ENCODE measurements around the gene CTTNBP2NL.
"Not testable (repeated sequence)": the region's sequence is repeated elsewhere in the genome, so short reads cannot be mapped to it uniquely, and the experiment has no call there.

CTTNBP2NL gene

DNA sequence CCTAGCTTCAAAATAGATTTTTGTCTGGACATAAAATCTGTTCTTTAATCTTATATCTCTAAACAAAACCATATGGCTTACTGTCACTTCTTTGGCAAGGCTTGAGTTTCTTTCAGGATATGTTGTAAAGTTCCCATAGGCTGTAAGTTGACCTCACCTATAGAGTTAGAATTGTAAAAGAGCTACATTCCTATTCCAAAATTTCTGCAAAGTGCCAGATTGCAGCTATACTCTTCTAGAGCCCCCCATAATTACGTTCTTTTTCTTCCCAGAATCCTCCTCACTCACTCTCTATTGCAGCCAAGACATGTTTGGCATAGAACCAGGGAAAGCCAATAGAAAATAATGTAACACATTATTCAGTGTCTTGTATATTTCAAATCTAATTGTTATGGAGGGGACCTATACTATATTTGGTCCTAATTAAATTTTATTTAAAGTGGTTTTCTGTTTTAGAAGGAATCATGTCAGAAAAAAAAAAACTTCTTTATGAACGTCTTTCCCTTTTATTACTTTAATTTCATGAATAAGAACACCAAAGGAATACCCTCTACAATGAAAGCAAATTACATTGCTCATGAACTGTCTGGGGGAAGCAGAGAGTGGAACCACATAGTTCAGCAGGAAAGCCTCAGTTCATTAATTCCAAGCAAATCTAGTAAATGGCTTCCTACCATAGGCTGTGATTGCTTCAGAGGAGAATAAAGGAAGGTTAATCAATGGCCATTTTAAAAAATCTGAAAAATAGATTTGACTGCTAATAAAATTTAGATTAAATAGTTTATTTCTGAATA lies 22.3 kb downstream of the CTTNBP2NL start:
- no peak for DNase-seq (ENCODE audit: low read depth)

DNA sequence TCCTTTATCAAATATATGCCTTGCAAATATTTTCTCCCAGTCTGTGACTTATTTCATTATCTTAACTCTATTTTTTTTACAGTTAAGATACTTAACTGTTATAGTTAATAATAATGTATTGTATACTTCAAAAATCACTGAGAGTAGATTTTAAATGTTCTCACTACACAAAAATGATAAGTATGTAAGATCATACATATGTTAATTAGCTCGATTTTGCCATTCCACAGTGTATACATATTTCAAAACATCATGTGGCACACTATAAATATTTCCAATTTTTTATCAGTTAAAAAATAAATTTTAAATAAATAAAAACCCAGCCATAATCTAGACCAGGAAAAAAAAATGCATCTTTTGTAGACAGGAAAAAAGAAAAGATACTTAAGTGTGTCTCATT lies 27.2 kb downstream of the CTTNBP2NL start:
- DNase-seq (ENCODE audit: low read depth), result no peak

DNA sequence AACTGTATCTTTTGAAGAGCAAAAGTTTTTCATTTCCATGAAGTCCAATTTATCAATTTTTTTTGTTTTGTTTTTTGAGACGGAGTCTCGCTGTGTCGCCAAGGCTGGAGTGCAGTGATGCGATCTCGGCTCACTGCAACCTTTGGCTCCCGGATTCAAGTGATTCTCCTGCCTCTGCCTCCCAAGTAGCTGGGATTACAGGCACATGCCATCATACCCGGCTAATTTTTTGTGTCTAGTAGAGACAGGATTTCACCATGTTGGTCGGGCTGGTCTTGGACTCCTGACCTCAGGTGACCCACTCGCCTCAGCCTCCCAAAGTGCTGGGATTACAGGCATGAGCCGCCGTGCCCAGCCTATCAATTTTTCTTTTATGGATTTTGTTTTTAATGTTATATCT lies 27.7 kb downstream of the CTTNBP2NL start:
- not testable (repeated sequence) for DNase-seq (ENCODE audit: low read depth)

DNA sequence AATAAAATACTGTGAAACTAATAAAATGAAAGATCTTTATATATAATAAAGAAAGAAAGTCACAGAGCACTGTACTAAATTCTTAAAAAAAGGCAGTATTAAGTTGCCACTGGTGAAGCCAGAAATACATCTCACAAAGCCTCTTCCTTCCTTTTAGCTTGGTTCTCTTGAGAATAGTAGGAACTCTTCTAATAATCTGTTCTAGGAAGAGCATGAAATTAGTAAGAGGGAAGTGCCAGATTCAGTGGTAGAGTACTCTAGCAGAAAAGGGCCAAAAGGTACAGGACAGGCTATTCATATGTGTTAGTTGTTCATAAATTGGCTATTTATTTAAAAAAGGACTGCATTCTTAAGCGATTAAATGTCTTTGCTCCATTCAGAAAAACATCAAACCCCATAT lies 33.7 kb downstream of the CTTNBP2NL start:
- DNase-seq (ENCODE audit: low read depth), result no peak

DNA sequence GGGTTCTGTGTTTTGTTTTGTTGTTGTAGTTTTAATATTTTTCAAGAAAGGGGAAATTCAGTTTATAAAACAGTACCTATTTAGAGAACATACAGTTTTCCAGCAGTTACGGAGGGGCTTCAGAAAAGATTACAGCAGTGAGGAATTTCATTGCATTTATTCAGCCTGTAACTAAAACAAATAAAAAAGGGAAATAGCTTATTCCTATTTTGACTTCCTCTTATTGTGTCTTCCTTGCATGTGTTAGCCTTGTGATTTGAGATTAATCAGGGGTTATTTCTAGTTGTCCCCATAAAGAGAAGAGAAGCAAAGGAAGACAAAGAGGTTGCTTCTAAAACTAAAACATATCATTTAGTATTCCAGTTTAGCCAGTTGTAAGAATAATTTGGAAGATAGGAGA lies 35.0 kb downstream of the CTTNBP2NL start:
- DNase-seq (ENCODE audit: low read depth), result no peak

DNA sequence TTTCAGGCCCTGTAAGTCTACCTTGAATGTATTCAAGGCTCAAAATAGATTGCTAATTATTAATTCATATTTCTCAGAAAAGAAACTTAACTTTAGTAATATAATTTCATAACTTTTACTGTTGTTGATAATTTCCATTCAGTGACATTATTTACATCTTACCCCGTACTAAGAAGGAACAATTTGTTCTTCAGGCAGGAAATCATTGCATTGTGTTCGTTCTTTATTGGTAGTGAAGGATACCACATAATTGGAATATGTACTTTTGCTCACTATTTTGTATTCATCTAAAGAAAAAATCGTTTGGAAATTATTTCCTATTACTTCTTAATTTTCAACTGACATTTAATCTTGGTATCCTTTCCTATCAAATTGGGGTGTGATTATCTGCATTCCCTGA lies 39.4 kb downstream of the CTTNBP2NL start:
- no peak for DNase-seq (ENCODE audit: low read depth)

DNA sequence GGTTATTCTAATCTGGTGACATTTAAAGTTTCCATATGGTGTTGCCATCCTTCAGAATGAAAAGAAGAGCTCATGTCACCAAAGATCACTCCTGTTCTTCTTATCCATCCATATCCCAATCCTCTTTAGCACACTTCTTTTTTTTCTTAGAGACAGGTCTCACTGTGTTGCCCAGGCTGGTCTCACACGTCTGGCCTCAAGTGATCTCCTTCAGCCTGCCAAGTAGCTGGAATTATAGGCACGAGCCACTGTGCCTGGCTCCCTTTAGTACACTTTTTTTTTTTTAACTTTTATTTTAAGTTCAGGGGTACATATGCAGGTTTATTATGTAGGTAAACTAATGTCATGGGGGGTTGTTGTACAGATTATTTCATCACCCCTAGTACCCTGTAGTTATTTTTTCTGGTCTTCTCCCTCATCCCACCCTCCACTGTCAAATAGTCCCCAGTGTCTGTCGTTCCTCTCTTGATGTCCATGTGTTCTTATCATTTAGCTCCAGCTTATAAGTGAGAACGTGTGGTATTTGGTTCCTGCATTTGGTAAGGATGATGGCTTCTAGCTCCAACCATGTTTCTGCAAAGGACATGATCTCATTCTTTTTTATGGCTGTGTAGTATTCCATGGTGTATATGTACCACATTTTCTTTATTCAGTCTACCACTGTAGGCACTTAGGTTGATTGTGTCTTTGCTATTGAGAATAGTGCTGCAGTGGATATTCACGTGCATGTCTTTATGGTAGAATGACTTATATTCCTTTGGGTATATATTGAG lies 40.6 kb downstream of the CTTNBP2NL start:
- no peak for DNase-seq (ENCODE audit: low read depth)

DNA sequence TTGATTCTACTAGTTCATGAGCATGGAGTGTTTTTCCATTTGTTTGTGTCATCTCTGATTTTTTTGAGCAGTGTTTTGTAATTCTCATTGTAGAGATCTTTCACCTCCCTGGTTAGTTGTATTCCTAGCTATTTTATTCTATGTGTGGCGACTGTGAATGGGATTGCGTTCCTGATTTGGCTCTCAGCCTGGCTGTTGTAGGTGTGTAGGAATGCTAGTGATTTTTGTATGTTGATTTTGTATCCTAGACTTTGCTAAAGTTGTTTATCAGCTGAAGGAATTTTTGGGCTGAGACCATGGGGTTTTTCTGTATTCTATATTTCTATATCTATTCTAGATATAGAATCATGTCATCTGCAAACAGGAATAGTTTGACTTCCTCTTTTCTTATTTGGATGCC lies 42.1 kb downstream of the CTTNBP2NL start:
- not testable (repeated sequence) for DNase-seq (ENCODE audit: low read depth)

DNA sequence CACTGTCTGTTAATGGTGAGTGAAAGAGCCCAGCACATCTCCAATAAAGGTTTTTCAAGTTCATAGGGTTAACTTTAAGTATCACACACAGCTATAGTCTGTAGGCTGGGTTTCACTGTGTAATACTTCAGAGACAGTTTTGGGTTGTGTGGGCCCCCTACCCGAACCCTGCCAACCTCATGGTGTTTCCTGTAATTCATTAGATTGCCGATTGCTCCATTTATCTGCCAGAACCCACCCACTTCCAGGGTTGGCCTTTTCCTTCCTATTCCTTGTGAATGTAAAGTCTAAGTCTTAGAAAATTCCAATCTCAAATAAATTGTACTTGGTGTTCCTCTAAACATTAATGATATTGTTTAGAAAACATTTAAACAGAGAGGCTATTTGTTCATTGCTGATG lies 43.6 kb downstream of the CTTNBP2NL start:
- no peak for DNase-seq (ENCODE audit: low read depth)

DNA sequence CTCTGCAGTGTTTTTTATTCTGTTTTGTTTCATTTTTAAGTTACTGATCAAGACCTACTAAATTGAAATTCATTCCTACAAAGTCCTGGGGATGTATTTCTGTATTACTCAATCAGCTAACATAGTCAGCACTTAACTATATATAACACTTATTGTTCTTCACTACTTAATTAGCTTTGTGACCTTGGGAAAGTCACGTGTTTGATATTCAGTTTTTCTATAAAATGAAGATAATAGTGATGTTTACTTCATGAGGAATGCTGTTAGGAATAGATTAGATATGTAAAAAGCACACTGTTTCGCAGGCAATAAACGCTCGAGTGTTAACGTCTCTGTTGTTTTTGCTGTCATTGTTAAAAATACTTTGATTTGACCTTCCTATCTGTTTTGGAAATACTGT lies 44.6 kb downstream of the CTTNBP2NL start:
- no peak for DNase-seq (ENCODE audit: low read depth)

DNA sequence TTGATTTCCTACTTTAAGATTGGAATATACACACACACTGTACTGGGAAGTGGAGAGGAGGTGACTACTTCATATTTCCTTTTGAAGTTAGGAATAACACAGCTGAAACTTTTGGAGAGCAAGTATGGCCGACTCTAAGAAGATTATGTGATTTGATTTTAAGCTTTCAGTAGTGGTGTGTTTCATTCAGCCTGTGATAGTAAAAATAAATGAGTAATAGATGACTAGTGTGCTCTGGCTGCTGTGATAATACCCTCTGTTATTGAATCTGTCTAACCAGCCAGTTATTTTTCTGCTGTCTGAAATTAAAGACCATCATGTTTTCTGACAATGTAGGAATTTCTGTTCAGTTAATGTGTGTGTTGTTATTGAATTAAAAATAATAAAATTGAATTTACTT lies 48.3 kb downstream of the CTTNBP2NL start:
- DNase-seq (ENCODE audit: low read depth), result no peak

DNA sequence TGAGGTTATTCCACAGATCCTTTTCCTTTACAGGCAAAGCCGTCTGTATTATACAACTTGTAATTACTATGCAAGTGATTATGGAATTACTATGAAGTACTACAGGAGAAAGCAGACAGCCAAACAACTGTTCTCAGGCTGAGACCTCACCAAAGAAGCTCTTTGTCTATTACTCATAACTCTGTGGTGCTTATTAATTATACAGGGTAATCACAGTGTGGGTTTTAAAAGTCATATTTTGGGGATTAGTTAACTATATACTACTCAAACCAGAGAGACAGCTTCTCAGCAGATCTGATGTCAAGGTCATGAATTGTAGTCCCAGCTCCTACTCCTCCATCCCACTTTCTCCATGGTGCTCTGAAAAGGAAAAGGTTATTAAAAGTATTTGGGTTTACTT lies 49.6 kb downstream of the CTTNBP2NL start:
- DNase-seq (ENCODE audit: low read depth), result no peak

DNA sequence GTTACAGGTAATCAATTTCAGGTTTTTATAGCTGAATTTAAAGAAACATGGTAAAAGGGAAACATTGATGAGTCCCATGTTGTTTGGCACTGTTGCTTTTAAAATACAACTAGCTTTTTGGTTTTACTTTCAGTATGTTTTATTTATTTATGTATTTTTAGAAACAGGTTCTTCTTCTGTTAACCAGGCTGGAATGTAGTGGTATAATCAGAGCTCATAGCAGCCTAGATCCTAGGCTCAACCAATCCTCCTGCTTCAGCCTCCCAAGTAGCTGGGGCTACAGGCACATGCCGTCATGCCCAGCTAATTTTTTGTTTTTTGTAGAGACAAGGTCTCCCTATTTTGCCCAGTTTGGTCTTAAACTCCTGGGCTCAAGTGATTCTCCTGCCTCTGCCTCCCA lies 50.4 kb downstream of the CTTNBP2NL start:
- no peak for DNase-seq (ENCODE audit: low read depth)

DNA sequence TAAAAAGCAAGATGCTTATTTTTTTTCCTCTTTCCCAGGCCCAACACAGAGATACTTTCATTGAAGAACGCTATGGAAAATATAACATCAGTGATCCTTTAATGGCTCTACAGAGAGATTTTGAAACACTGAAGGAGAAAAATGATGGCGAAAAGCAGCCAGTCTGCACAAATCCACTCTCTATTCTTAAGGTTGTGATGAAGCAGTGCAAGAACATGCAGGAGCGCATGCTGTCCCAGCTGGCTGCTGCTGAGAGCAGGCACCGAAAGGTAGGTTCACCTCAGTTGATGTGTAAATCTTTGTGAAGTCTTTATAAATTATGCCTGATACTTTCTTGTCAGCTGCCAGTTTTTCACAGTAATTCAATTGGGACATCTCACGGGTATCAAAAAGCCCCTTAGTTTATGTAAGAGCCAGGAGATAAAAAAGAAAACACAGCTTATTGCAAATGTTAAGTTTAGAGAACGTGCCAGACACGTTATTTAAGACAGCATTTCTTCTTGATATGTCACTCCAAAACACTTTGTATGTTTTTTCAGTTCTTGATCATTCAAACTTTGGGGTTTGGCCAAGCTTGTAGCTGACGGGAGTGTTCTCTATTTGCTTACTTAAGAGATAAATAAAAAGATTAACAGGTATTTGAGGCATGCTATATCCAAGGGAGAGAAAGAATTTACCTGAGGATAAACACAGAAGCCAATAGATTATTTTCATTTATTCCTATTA lies 53.1 kb downstream of the CTTNBP2NL start:
- no peak for DNase-seq (ENCODE audit: low read depth)

DNA sequence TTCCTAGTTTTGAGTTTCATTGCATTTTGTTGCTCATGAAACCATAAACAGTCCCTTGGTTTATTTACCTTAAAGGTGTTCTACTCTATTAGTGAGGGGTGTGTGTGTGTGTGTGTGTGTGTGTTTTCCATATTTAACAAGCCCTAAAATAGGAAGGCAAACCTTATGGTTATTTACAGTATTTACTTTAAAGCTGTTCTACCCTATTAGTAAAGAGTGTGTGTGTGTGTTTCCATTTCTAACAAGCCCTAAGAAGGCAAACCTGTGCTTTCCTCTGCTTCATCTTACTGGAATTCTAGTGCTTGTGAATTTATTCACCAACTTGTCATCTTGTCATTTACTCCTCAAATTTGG lies 53.6 kb downstream of the CTTNBP2NL start:
- no peak for DNase-seq (ENCODE audit: low read depth)

DNA sequence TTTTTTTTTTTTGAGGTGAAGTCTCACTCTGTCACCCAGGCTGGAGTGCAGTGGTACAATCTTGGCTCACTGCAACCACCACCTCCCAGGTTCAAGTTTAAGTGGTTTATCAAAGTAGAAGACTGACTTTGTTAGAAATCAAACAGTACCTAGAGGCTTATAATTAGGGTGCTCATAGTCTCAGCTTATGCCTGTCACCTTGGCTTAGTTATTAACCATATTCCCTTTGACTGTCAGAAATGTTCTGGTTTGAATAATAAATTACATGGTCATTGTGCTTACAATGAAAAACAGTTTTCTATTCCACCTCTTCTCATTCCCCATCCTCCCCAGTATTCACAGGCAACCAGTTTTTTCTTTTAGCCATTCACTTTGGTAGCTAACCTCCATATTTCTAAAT lies 54.8 kb downstream of the CTTNBP2NL start:
- no peak for DNase-seq (ENCODE audit: low read depth)

DNA sequence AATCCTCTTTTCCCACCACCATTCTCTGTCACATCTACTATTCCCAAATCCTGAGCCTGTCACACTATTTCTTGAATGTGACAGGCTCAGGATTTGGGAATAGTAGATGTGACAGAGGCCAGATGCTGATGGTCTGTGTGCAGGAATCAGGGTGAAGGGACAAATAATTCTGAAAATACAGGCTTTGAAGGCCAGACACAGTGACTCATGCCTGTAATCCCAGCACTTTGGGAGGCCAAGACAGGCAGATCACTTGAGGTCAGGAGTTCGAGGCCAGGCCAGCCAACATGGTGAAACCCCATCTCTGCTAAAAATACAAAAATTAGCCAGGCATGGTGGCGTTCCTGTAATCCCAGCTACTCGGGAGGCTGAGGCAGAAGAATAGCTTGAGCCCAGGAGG lies 55.3 kb downstream of the CTTNBP2NL start:
- not testable (repeated sequence) for DNase-seq (ENCODE audit: low read depth)

DNA sequence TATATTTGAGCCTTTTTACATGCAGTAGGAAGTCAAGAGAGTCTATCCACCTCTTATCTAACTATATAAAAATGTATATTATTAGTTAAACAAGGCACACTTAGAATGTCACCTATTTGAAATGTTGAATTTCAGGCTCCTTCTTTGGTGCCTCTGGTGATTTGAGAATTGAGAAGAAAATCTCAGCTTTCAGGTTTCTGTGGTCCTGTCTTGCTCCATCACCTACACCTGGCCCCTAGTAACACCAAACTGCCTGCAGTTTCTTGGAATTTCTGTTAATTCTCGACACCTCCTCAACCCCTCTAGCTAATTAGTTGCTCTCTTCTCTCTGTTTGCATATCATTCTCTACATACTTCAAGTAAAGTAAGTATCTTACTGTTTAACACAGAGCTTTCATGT lies 57.9 kb downstream of the CTTNBP2NL start:
- DNase-seq (ENCODE audit: low read depth), result no peak

DNA sequence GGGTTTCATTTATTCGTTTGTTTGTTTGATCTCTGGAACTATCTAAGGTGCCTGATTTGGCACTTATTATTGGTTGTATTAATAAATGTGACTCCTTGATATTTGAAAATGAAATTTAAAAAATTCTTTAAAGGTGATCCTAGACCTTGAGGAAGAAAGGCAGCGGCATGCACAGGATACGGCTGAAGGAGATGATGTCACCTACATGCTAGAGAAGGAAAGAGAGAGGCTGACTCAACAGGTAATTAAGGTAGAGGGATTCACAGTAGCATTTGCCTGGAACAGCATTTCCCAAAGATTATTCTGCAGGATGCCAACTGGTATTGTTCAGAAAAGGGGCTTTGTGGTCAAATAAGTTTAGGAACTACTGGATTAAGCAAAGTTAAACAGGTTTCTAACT lies 58.3 kb downstream of the CTTNBP2NL start:
- no peak for DNase-seq (ENCODE audit: low read depth)

DNA sequence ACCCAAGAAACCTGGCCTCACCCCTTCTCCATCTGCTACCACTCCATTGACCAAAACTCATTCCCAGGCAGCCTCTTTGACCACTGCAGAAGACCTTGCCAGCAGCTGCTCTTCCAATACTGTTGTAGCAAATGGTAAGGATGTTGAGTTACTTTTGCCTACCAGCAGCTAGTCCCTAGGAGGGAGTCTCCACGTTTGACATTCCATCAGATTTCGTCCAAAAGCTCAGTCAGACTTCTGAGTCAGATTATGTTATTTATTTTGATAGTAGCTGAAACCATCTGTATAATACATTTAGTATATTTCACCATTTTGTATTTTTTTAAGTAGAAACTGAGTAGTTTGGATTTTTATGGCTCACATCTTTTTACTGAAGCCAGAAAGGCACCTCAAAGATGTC lies 61.2 kb downstream of the CTTNBP2NL start:
- no peak for DNase-seq (ENCODE audit: low read depth)

DNA sequence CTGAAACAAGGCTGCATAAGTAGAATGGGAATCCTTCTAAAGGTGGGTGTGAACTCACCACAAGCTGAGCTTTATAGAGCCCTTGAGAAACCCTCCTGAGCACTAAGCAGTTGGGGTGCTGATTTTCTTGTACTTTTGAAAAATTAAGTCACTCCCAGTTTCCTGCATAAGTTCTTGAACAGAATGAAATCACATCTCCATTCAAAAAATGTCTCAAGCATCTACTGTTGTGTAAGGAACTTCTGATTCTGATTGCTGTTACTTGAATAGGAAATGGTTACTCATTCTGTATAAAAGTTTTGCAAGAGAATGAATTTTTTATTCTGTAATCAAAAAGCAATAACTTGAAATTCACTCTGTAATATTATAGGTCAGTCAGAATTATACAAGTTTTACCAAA lies 61.9 kb downstream of the CTTNBP2NL start:
- DNase-seq (ENCODE audit: low read depth), result no peak

DNA sequence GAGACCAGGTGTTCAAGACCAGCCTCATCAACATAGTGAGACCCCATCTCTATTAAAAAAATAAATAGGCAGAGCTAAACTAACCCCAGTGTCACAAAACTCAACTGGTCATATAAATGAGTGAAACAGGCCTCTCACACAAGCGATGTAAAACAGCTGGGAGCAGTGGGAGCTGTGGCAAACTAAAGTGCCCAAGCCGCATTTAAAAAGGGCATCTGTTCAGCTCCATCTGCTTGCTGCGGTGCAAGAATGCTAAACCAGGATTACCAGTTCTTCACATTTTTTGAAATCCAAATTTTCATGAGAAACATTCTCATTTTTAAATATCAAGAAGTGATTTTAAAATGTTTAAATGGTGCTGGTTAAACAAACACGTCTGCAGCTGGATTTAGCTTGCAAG lies 62.7 kb downstream of the CTTNBP2NL start:
- DNase-seq (ENCODE audit: low read depth), result no peak

DNA sequence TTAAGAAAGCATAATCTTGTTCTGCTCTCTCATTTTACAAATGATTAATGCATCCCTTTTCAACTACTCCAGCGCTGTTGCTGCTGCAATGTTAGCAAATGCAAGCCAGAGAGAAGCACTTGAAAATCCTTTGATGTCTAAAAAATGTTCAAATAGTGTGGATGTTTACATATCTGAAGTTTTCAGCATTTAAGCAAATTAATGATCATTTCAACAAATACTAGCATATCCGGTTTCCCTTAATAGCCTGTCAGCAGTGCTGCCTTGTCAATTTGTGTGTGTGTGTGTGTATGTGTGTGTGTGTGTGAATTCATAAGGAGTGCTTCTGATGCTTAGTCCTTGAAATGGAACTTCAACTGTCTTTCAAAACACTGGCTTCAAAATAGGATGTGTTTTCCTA lies 64.6 kb downstream of the CTTNBP2NL start:
- no peak for DNase-seq (ENCODE audit: low read depth)

Measured in T follicular helper cell (primary cell).